ENCODE data around the gene MAP3K14. TPM values are rescaled to one million over a fixed set of nuclear protein-coding genes. Genes with fewer than 3 reads are reported as not detected.

MAP3K14 gene
- polyA plus RNA-seq, 1 of the 3 experiments (the other 2 are of a cell fraction), result 11.9 TPM

DNA sequence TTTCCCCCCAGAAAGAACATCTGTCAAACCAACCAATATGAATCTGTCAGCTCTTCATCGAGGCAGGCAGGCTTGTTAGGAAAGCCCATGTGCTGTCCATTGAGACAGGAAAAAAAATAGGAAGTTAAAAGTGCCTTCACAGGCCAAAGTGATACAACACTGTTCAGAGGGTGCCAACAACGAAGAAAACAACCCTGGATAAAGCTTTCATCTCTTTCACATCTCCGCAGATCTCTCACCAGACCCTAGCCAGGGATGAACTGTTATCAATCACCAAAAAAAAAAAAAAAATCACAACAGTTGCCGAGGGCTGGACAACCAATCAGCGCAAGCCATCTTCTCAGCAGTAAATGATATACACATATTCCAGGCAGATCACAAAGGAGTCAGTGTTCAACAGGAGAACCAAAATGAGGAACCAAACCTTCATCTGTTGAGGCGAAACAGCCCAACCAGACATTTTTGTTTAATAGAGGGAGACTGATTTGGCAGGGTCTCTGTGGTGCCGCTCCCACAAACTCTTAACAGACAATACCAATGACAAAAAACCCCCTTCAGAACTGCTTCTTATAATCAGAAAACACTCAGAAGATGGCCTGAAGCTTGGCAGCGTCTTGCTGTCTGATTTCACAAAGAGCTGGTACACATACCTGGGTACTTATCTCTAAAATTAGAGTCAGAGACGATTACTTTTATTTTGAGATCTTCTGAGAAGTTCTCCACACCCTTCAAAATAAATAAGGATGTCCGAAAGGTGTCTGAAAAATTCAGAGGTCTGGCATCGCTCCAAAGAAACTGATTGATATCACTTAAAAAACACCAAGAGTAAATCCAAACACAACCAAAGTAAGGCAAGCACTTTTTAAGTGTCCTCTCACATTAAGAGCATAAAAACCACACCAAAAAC, 1.8 kb downstream of the MAP3K14 start (continued):
- TF ChIP-seq, protein P1, sequence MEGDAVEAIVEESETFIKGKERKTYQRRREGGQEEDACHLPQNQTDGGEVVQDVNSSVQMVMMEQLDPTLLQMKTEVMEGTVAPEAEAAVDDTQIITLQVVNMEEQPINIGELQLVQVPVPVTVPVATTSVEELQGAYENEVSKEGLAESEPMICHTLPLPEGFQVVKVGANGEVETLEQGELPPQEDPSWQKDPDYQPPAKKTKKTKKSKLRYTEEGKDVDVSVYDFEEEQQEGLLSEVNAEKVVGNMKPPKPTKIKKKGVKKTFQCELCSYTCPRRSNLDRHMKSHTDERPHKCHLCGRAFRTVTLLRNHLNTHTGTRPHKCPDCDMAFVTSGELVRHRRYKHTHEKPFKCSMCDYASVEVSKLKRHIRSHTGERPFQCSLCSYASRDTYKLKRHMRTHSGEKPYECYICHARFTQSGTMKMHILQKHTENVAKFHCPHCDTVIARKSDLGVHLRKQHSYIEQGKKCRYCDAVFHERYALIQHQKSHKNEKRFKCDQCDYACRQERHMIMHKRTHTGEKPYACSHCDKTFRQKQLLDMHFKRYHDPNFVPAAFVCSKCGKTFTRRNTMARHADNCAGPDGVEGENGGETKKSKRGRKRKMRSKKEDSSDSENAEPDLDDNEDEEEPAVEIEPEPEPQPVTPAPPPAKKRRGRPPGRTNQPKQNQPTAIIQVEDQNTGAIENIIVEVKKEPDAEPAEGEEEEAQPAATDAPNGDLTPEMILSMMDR (IDR thresholded peaks at IDR 0.05), result no peak
- 0 out of 2 replicates have a peak, but pooled peaks have one; percentile 14 for TF ChIP-seq NFIC (IDR thresholded peaks at IDR 0.05; ENCODE audit: borderline replicate concordance)
- no peak for TF ChIP-seq TAF1 (IDR thresholded peaks at IDR 0.05; ENCODE audit: borderline replicate concordance, low read depth, low read length)
- TF ChIP-seq, protein P2, sequence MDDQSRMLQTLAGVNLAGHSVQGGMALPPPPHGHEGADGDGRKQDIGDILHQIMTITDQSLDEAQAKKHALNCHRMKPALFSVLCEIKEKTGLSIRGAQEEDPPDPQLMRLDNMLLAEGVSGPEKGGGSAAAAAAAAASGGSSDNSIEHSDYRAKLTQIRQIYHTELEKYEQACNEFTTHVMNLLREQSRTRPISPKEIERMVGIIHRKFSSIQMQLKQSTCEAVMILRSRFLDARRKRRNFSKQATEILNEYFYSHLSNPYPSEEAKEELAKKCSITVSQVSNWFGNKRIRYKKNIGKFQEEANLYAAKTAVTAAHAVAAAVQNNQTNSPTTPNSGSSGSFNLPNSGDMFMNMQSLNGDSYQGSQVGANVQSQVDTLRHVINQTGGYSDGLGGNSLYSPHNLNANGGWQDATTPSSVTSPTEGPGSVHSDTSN (IDR thresholded peaks at IDR 0.05), result peak; percentile 18; the same call in 1 of the 2 replicates
- no peak for TF ChIP-seq EZH2phosphoT487 (IDR thresholded peaks at IDR 0.05; ENCODE audit: borderline replicate concordance, low read depth)
- no peak for TF ChIP-seq GABPA (IDR thresholded peaks at IDR 0.05; ENCODE audit: low read depth)
- no peak for TF ChIP-seq MEF2A (IDR thresholded peaks at IDR 0.05; ENCODE audit: borderline replicate concordance, low read depth)
- TF ChIP-seq MXI1 (IDR thresholded peaks at IDR 0.05; ENCODE audit: low read depth, low read length), result peak; percentile 48; the same call in 1 of the 2 replicates
- TF ChIP-seq, protein P3, sequence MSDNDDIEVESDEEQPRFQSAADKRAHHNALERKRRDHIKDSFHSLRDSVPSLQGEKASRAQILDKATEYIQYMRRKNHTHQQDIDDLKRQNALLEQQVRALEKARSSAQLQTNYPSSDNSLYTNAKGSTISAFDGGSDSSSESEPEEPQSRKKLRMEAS (IDR thresholded peaks at IDR 0.05; ENCODE audit: low read depth), result 0 out of 2 replicates have a peak, but pooled peaks have one; percentile 3
- TF ChIP-seq, protein P4, sequence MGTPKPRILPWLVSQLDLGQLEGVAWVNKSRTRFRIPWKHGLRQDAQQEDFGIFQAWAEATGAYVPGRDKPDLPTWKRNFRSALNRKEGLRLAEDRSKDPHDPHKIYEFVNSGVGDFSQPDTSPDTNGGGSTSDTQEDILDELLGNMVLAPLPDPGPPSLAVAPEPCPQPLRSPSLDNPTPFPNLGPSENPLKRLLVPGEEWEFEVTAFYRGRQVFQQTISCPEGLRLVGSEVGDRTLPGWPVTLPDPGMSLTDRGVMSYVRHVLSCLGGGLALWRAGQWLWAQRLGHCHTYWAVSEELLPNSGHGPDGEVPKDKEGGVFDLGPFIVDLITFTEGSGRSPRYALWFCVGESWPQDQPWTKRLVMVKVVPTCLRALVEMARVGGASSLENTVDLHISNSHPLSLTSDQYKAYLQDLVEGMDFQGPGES (IDR thresholded peaks at IDR 0.05; ENCODE audit: low read depth, low read length), result no peak
- TF ChIP-seq, protein P5, sequence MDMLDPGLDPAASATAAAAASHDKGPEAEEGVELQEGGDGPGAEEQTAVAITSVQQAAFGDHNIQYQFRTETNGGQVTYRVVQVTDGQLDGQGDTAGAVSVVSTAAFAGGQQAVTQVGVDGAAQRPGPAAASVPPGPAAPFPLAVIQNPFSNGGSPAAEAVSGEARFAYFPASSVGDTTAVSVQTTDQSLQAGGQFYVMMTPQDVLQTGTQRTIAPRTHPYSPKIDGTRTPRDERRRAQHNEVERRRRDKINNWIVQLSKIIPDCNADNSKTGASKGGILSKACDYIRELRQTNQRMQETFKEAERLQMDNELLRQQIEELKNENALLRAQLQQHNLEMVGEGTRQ (IDR thresholded peaks at IDR 0.05; ENCODE audit: borderline replicate concordance, low read depth, low read length), result no peak

All from SK-N-SH (cell line).